Measurements from ENCODE around the gene RAC2.

- TF ChIP-seq CTCF (conservative IDR thresholded peaks at IDR 0.05) = no peak
- TF ChIP-seq ZFX (IDR thresholded peaks at IDR 0.05) = no peak
Measured at GRCh38 chr22:37258005-37258752, 14.1 kb upstream of the RAC2 start.

Measured in C4-2B (cell line).